ENCODE data around the gene EEF2K. TPM values are rescaled to one million over a fixed set of nuclear protein-coding genes. Genes with fewer than 3 reads are reported as not detected.

The EEF2K gene
- total RNA-seq, 2 donors from 2014 or later: 9.8 to 15.8 TPM

- TF ChIP-seq, protein P1, sequence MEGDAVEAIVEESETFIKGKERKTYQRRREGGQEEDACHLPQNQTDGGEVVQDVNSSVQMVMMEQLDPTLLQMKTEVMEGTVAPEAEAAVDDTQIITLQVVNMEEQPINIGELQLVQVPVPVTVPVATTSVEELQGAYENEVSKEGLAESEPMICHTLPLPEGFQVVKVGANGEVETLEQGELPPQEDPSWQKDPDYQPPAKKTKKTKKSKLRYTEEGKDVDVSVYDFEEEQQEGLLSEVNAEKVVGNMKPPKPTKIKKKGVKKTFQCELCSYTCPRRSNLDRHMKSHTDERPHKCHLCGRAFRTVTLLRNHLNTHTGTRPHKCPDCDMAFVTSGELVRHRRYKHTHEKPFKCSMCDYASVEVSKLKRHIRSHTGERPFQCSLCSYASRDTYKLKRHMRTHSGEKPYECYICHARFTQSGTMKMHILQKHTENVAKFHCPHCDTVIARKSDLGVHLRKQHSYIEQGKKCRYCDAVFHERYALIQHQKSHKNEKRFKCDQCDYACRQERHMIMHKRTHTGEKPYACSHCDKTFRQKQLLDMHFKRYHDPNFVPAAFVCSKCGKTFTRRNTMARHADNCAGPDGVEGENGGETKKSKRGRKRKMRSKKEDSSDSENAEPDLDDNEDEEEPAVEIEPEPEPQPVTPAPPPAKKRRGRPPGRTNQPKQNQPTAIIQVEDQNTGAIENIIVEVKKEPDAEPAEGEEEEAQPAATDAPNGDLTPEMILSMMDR (conservative IDR thresholded peaks at IDR 0.05): no peak
- no peak overlapping the region for H3K9ac ChIP-seq (ENCODE audit: extremely low read depth, low read length, poor library complexity, severe bottlenecking)
- Mint-ChIP-seq H3K4me3 (peak overlapping the region; percentile 77), H3K9me3 (peaks cover 9% of the 10 kb centered on the region), H3K4me1 (no peaks in the 10 kb centered on the region), H3K36me3 (ENCODE audit: low read depth) (peaks cover 5% of the 10 kb centered on the region), H3K27me3 (ENCODE audit: insufficient read depth) (peaks cover 12% of the 10 kb centered on the region), H3K27ac (no peak overlapping the region)
- DNase-seq: no peak
- H3K36me3 ChIP-seq (ENCODE audit: control insufficient read depth, insufficient read depth, low read length): no peaks in the 10 kb centered on the region
- no peaks in the 10 kb centered on the region for H3K9me3 ChIP-seq (ENCODE audit: control insufficient read depth, low read length)
- no peaks in the 10 kb centered on the region for H3K4me1 ChIP-seq (ENCODE audit: control insufficient read depth, insufficient read depth, low read length)
- 88 to 92% methylated on average over 7 to 10 of the region's 10 CpGs for WGBS, 2 experiments (ENCODE audit: insufficient coverage in 1 of 2, insufficient read length in 1 of 2)
- no peak overlapping the region for H3K27ac ChIP-seq (ENCODE audit: low read depth, low read length)
- H3K27me3 ChIP-seq (ENCODE audit: control insufficient read depth, insufficient read depth, low read length, poor library complexity, severe bottlenecking): peaks cover 6% of the 10 kb centered on the region
- H3K4me3 ChIP-seq (ENCODE audit: low read length): peak overlapping the region; percentile 92
Measured at GRCh38 chr16:22207715-22208360, 1.8 kb downstream of the EEF2K start.

DNA sequence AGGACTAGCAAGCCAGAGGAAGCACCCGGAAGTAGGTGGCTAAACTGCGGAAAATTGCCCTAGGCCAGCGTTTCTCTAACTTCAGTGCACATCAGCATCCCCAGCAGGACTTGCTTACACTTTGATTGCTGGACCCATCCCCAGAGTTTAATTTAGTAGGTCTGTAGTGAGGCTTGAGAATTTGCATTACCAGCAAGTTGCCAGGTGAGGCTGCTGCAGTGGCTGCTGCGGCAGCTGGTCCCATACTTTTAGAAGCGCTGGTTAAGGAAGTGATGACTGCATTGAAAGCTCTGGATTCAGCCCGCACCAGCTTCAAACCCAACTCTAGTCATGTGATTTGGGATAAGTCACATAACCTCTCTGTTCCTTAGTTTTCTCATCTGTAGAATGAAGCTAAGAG is 4.2 kb downstream of the EEF2K start:
- WGBS, 2 experiments (ENCODE audit: insufficient coverage in 1 of 2, insufficient read length in 1 of 2): 90 to 97% methylated on average over 4 to 6 of the region's 6 CpGs

GRCh38 chr16:22210854-22211253 is 4.8 kb downstream of the EEF2K start:
- peaks cover 13% of the 10 kb centered on the region for H3K36me3 Mint-ChIP-seq (ENCODE audit: low read depth)
- peaks cover 17% of the 10 kb centered on the region for H3K9me3 Mint-ChIP-seq
- no peak for DNase-seq
- H3K9ac ChIP-seq (ENCODE audit: extremely low read depth, low read length, poor library complexity, severe bottlenecking): no peak overlapping the region
- H3K9me3 ChIP-seq (ENCODE audit: control insufficient read depth, low read length): peaks cover 11% of the 10 kb centered on the region
- no peak overlapping the region for H3K27ac Mint-ChIP-seq
- H3K4me1 Mint-ChIP-seq: peaks cover 10% of the 10 kb centered on the region
- no peak overlapping the region for H3K27ac ChIP-seq (ENCODE audit: low read depth, low read length)
- no peaks in the 10 kb centered on the region for H3K36me3 ChIP-seq (ENCODE audit: control insufficient read depth, insufficient read depth, low read length)
- no peak overlapping the region for H3K4me3 ChIP-seq (ENCODE audit: low read length)
- H3K27me3 Mint-ChIP-seq (ENCODE audit: insufficient read depth): peaks cover 14% of the 10 kb centered on the region
- TF ChIP-seq, protein P1 (conservative IDR thresholded peaks at IDR 0.05): no peak
- H3K4me3 Mint-ChIP-seq: no peak overlapping the region
- 90 to 94% methylated on average over 2 of the region's 2 CpGs for WGBS, 2 experiments (ENCODE audit: insufficient coverage in 1 of 2, insufficient read length in 1 of 2)
- peaks cover under 1% of the 10 kb centered on the region for H3K4me1 ChIP-seq (ENCODE audit: control insufficient read depth, insufficient read depth, low read length)
- H3K27me3 ChIP-seq (ENCODE audit: control insufficient read depth, insufficient read depth, low read length, poor library complexity, severe bottlenecking): peaks cover 6% of the 10 kb centered on the region

More for the DNA sequence above, 4.2 kb downstream of the EEF2K start:
- no peak for DNase-seq
- Histone ChIP-seq H3K4me3 (ENCODE audit: low read length) (no peak overlapping the region), H3K9me3 (ENCODE audit: control insufficient read depth, low read length) (peaks cover 11% of the 10 kb centered on the region), H3K27me3 (ENCODE audit: control insufficient read depth, insufficient read depth, low read length, poor library complexity, severe bottlenecking) (peaks cover 6% of the 10 kb centered on the region), H3K27ac (ENCODE audit: low read depth, low read length) (no peak overlapping the region), H3K36me3 (ENCODE audit: control insufficient read depth, insufficient read depth, low read length) (no peaks in the 10 kb centered on the region), H3K9ac (ENCODE audit: extremely low read depth, low read length, poor library complexity, severe bottlenecking) (no peak overlapping the region), H3K4me1 (ENCODE audit: control insufficient read depth, insufficient read depth, low read length) (no peaks in the 10 kb centered on the region)
- no peak overlapping the region for H3K27ac Mint-ChIP-seq
- H3K4me3 Mint-ChIP-seq: no peak overlapping the region
- peaks cover 10% of the 10 kb centered on the region for H3K4me1 Mint-ChIP-seq
- peaks cover 14% of the 10 kb centered on the region for H3K27me3 Mint-ChIP-seq (ENCODE audit: insufficient read depth)
- peaks cover 17% of the 10 kb centered on the region for H3K9me3 Mint-ChIP-seq
- H3K36me3 Mint-ChIP-seq (ENCODE audit: low read depth): peaks cover 13% of the 10 kb centered on the region
- TF ChIP-seq, protein P1 (conservative IDR thresholded peaks at IDR 0.05): no peak

All from endodermal cell (in vitro differentiated cells).